Colonic mucosa (tissue), 4 donors: ENCODE results near the gene PCYT1A. TPM values are rescaled to one million over a fixed set of nuclear protein-coding genes. Genes with fewer than 3 reads are reported as not detected.
"Not testable (repeated sequence)": the region's sequence is repeated elsewhere in the genome, so short reads cannot be mapped to it uniquely, and the experiment has no call there.

Source experiments
- DNase-seq: peaks from one replicate; pipeline ENCODE4 v3.0.0-alpha.2; 2020
- H3K27ac ChIP-seq: fragments of 200-600 bp; one replicate; pipeline ENCODE4 v1.8.0; 2021
- H3K27me3 ChIP-seq: fragments of 200-600 bp; one replicate; pipeline ENCODE4 v1.8.0; 2021
- H3K36me3 ChIP-seq: fragments of 200-600 bp; one replicate; pipeline ENCODE4 v1.8.0; 2021
- H3K4me1 ChIP-seq: fragments of 200-600 bp; one replicate; pipeline ENCODE4 v1.8.0; 2021; ENCODE audit warnings: mild to moderate bottlenecking
- H3K4me3 ChIP-seq: fragments of 200-600 bp; one replicate; pipeline ENCODE4 v1.8.0; 2021
- H3K9ac ChIP-seq, 2 donors: one replicate each; pipeline ENCODE4 v1.7.0; 2013; ENCODE audit warnings: control low read depth in 2 of 2, low read depth in 2 of 2, low read length in 2 of 2
- H3K9me3 ChIP-seq: fragments of 200-600 bp; one replicate; pipeline ENCODE4 v1.8.0; 2021
- intact Hi-C: fragments of 100-400 bp; cut with DNase I; formaldehyde crosslinking; loops from one replicate; pipeline ENCODE4 v1.14.1; 2022
- total RNA-seq, 2 donors: library from RNA; stranded (reverse); fragmentation: NEBNext Ultra II Directional in 1 of 2; extraction: Animal tissue kit (Norgen Biotek cat#: 25700) in 1 of 2; gene quantifications; one replicate each; pipeline ENCODE4 v1.2.1, GENCODE V29; 2021
- TF ChIP-seq, protein P1 (sequence below): fragments of 200-600 bp; IDR thresholded peaks from one replicate; pipeline ENCODE4 v1.8.0; 2022; ENCODE audit warnings: antibody characterized with exemption, mild to moderate bottlenecking
- donor health status: healthy.
- donor health status: DM: no; HTN: no; CAD: no.
- donor health status: DM: no; HTN: no; CAD: no.

Gene PCYT1A
- total RNA-seq, 2 donors from 2014 or later, result 56.1 to 61.5 TPM

- Histone ChIP-seq H3K27me3 (no peaks in the 10 kb centered on the region), H3K9me3 (no peaks in the 10 kb centered on the region), H3K27ac (peak within 1 kb of the TSS; percentile 93), H3K4me3 (peak within 1 kb of the TSS; percentile 85), H3K9ac (peak within 1 kb of the TSS; percentile 74 to 80), H3K4me1 (no peaks in the 10 kb centered on the region), H3K36me3 (no peaks in the 10 kb centered on the region)
- DNase-seq, result peak; percentile 88
- TF ChIP-seq, protein P1, sequence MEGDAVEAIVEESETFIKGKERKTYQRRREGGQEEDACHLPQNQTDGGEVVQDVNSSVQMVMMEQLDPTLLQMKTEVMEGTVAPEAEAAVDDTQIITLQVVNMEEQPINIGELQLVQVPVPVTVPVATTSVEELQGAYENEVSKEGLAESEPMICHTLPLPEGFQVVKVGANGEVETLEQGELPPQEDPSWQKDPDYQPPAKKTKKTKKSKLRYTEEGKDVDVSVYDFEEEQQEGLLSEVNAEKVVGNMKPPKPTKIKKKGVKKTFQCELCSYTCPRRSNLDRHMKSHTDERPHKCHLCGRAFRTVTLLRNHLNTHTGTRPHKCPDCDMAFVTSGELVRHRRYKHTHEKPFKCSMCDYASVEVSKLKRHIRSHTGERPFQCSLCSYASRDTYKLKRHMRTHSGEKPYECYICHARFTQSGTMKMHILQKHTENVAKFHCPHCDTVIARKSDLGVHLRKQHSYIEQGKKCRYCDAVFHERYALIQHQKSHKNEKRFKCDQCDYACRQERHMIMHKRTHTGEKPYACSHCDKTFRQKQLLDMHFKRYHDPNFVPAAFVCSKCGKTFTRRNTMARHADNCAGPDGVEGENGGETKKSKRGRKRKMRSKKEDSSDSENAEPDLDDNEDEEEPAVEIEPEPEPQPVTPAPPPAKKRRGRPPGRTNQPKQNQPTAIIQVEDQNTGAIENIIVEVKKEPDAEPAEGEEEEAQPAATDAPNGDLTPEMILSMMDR, result no peak
- intact Hi-C loops, result no loop called here
These were observed 30.4 kb upstream of the PCYT1A start, which contains the start of gene DYNLT2B for GRCh38 chr3:196317687-196318467. Gene DYNLT2B (minus strand): TSS chr3:196318240. CDS start chr3:196318152, 88 bp downstream.

- H3K9me3 ChIP-seq, H3K36me3 ChIP-seq, DNase-seq, H3K4me1 ChIP-seq, H3K27me3 ChIP-seq, intact Hi-C loops: not testable (repeated sequence)
- Histone ChIP-seq H3K4me3 (peak overlapping the region; percentile 85), H3K9ac (peak overlapping the region; percentile 74 to 80), H3K27ac (peak overlapping the region; percentile 93)
These were observed 29.5 kb upstream of the PCYT1A start for GRCh38 chr3:196316799-196317686.

DNA sequence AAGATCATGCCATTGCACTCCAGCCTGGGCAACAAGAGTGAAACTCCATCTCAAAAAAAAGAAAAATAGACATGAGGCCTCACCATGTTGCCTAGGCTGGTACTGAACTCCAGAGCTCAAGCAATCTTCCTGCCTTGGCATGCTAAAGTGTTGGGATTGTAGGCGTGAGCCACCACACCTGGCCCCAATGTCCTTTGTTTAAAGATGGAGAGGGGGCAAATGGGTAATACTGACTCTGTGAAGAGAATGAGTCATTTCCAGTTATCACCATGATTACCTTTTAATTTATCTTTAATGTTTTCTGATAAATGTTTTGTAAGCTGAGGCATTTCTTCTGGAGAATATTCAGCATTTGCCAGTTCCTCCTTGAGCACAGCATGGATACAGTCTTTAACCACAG lies 28.3 kb upstream of the PCYT1A start:
- no peaks in the 10 kb centered on the region for H3K9me3 ChIP-seq
- no peaks in the 10 kb centered on the region for H3K27me3 ChIP-seq
- TF ChIP-seq, protein P1, result no peak
- H3K36me3 ChIP-seq, result no peaks in the 10 kb centered on the region
- no peak overlapping the region for H3K27ac ChIP-seq
- no peak for DNase-seq
- no peak overlapping the region for H3K4me3 ChIP-seq
- intact Hi-C loops, result no loop called here
- H3K4me1 ChIP-seq, result no peaks in the 10 kb centered on the region
- H3K9ac ChIP-seq, result no peak overlapping the region

DNA sequence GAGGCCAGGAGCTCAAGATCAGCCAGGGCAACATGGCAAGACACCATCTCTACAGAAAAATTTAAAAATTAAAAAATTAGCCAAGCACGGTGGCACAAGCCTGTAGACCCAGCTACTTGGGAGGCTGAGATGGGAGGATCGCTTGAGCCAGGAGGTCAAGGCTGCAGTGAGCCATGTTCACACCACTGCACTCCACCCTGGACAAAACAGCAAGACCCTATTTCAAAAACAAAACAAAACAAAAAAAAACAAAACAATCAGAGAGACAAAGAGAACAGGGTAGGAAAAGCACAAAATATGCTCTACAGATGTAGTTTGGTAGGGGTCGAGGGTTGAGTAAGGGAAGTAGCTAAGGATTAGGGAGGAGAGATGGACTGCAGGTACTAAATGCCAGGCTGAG lies 27.1 kb upstream of the PCYT1A start:
- H3K27me3 ChIP-seq, result no peaks in the 10 kb centered on the region
- H3K36me3 ChIP-seq, result no peaks in the 10 kb centered on the region
- TF ChIP-seq, protein P1, result no peak
- no peak overlapping the region for H3K27ac ChIP-seq
- DNase-seq, result no peak
- no peaks in the 10 kb centered on the region for H3K4me1 ChIP-seq
- no peaks in the 10 kb centered on the region for H3K9me3 ChIP-seq
- H3K4me3 ChIP-seq, result no peak overlapping the region
- intact Hi-C loops, result no loop called here
- no peak overlapping the region for H3K9ac ChIP-seq

DNA sequence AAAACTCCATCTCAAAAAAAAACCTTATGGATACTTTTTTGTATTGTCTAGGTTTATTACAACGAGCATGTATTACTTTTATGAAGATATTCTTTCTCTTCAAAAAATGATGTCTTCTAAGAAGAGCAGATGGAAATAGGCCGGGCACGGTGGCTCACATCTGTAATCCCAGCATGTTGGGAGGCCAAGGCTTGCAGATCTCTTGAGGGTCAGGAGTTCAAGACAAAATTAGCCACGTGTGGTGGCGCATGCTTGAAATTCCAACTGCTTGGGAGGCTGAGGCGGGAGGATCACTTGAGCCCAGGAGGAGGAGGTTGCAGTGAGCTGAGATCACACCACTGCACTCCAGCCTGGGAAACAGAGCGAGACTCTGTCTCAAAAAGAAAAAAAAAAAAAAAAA lies 26.6 kb upstream of the PCYT1A start:
- H3K27ac ChIP-seq, DNase-seq, H3K36me3 ChIP-seq, H3K27me3 ChIP-seq, H3K9me3 ChIP-seq, H3K4me1 ChIP-seq, H3K9ac ChIP-seq, H3K4me3 ChIP-seq, intact Hi-C loops: not testable (repeated sequence)

DNA sequence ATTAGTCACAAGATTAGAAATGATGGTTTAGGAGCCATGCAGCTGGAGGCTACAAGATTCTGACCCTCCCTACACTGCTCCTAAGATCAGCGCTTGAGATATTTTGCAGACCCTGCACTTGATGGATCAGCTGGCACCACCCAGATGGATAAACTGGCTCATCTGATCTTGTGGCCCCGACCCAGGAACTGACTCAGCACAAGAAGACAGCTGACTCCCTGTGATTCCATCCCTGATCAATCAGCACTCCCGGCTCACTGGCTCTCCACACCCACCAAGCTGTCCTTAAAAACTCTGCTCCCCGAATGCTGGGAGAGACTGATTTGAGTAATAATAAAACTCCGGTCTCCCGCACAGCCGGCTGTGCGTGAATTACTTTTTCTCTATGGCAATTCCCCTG lies 15.4 kb upstream of the PCYT1A start:
- intact Hi-C loops, H3K4me3 ChIP-seq, H3K36me3 ChIP-seq, H3K27ac ChIP-seq, H3K27me3 ChIP-seq, DNase-seq, H3K4me1 ChIP-seq, H3K9me3 ChIP-seq, H3K9ac ChIP-seq: not testable (repeated sequence)

DNA sequence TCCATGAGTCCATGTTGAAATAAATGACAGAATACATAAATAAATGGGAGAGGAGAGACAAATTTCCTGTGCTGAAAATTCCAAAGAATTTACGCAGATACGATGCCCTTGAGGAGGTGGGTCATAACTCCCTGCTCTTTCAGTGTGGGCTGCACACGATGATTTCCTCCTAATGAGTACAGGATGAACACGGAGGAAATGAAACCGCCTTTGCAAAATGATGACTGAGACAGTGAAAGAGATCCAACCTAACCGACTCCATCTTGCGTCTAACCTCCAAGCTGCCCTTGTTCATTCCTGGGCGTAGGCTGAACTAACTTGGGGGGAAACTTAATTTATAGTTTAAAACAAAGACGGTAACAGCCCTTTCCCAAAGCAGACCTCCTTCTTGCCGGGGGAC lies 15.0 kb upstream of the PCYT1A start:
- H3K4me1 ChIP-seq, H3K4me3 ChIP-seq, H3K27ac ChIP-seq, intact Hi-C loops, H3K36me3 ChIP-seq, H3K9me3 ChIP-seq, H3K9ac ChIP-seq, H3K27me3 ChIP-seq, DNase-seq: not testable (repeated sequence)
